Measurements from ENCODE around the gene TMEM131L. TPM values are rescaled to one million over a fixed set of nuclear protein-coding genes. Genes with fewer than 3 reads are reported as not detected.

Gene TMEM131L
- polyA plus RNA-seq, 3 donors = 11.2 to 58.3 (median 26.0) TPM

GRCh38 chr4:153646978-153647377 is 180.8 kb downstream of the TMEM131L start:
- no peaks in the 10 kb centered on the region for H3K27me3 ChIP-seq (ENCODE audit: control insufficient read depth in 2 of 2, insufficient read depth in 2 of 2, low read length in 2 of 2)
- peaks cover 10 to 11% of the 10 kb centered on the region in 2 donors for H3K36me3 Mint-ChIP-seq

GRCh38 chr4:153647975-153648374 is 181.8 kb downstream of the TMEM131L start:
- WGBS (ENCODE audit: insufficient coverage) = 55% methylated on average over 4 of the region's 4 CpGs

More at GRCh38 chr4:153646978-153647377, 180.8 kb downstream of the TMEM131L start:
- no peak overlapping the region for H2AFZ ChIP-seq (ENCODE audit: insufficient read depth, low read depth, low read length, poor library complexity, severe bottlenecking)
- H3K9me3 ChIP-seq (replicated peaks in 1 of 2; ENCODE audit: control insufficient read depth in 1 of 2, insufficient read depth in 1 of 2, low read length in 2 of 2) = peaks cover 6 to 8% of the 10 kb centered on the region in 2 donors
- TF ChIP-seq CTCF (IDR thresholded peaks at IDR 0.05) = no peak
- peaks cover 76% of the 10 kb centered on the region for H3K4me1 Mint-ChIP-seq
- H3K4me1 ChIP-seq (ENCODE audit: control insufficient read depth in 1 of 2, insufficient read depth in 2 of 2, low read length in 2 of 2) = peaks cover 82 to 92% of the 10 kb centered on the region in 2 donors
- peaks cover 0 to 2% (median 0%) of the 10 kb centered on the region in 3 donors for H3K27me3 Mint-ChIP-seq (ENCODE audit: low read depth in 3 of 3)
- no peaks in the 10 kb centered on the region for H3K36me3 ChIP-seq (replicated peaks in 1 of 2; ENCODE audit: control insufficient read depth in 1 of 2, insufficient read depth in 2 of 2, low read length in 2 of 2)
- peaks cover 71% of the 10 kb centered on the region for H3K79me2 ChIP-seq (ENCODE audit: insufficient read depth, low read length)
- H3K27ac ChIP-seq (ENCODE audit: low read depth in 1 of 2, low read length in 2 of 2) = peak overlapping the region in 1 of 2 donors; percentile 71
- intact Hi-C loops (cut with micrococcal nuclease) = no loop called here
- H3K9ac ChIP-seq (ENCODE audit: insufficient read depth, low read length, poor library complexity, severe bottlenecking) = no peak overlapping the region
- peak overlapping the region; percentile 71 to 86 (median 85) for H3K27ac Mint-ChIP-seq
- peaks cover 4 to 13% (median 8%) of the 10 kb centered on the region in 7 donors for H3K9me3 Mint-ChIP-seq
- H3K4me2 ChIP-seq (replicated peaks; ENCODE audit: extremely low read depth, low read length, poor library complexity, severe bottlenecking) = no peak overlapping the region
- WGBS (ENCODE audit: insufficient coverage) = no CpG with 5 or more reads among the region's 1 CpG
- H3K4me3 ChIP-seq (replicated peaks in 1 of 3; ENCODE audit: low read depth in 2 of 3, low read length in 3 of 3) = no peak overlapping the region
- no peaks in the 10 kb centered on the region for H4K20me1 ChIP-seq (ENCODE audit: insufficient read depth, low read length)
- peak in 1 of 3 donors; percentile 47 for DNase-seq
- peak overlapping the region in 1 of 2 donors; percentile 11 for H3K4me3 Mint-ChIP-seq

More at GRCh38 chr4:153647975-153648374, 181.8 kb downstream of the TMEM131L start:
- peak overlapping the region; percentile 6 to 71 for H3K27ac ChIP-seq (ENCODE audit: low read depth in 1 of 2, low read length in 2 of 2)
- H3K4me1 Mint-ChIP-seq = peaks cover 78% of the 10 kb centered on the region
- no peak for DNase-seq
- peaks cover 9 to 10% of the 10 kb centered on the region in 2 donors for H3K36me3 Mint-ChIP-seq
- no peaks in the 10 kb centered on the region for H4K20me1 ChIP-seq (ENCODE audit: insufficient read depth, low read length)
- H3K36me3 ChIP-seq (replicated peaks in 1 of 2; ENCODE audit: control insufficient read depth in 1 of 2, insufficient read depth in 2 of 2, low read length in 2 of 2) = no peaks in the 10 kb centered on the region
- H3K4me2 ChIP-seq (replicated peaks; ENCODE audit: extremely low read depth, low read length, poor library complexity, severe bottlenecking) = no peak overlapping the region
- peaks cover 0 to 2% (median 0%) of the 10 kb centered on the region in 3 donors for H3K27me3 Mint-ChIP-seq (ENCODE audit: low read depth in 3 of 3)
- H2AFZ ChIP-seq (ENCODE audit: insufficient read depth, low read depth, low read length, poor library complexity, severe bottlenecking) = peak overlapping the region; percentile 52
- peaks cover 4 to 13% (median 8%) of the 10 kb centered on the region in 7 donors for H3K9me3 Mint-ChIP-seq
- peak overlapping the region; percentile 66 to 91 (median 76) for H3K27ac Mint-ChIP-seq
- peak overlapping the region in 1 of 2 donors; percentile 53 for H3K4me3 Mint-ChIP-seq
- H3K79me2 ChIP-seq (ENCODE audit: insufficient read depth, low read length) = peaks cover 71% of the 10 kb centered on the region
- intact Hi-C loops (cut with micrococcal nuclease) = no loop called here
- H3K4me3 ChIP-seq (replicated peaks in 1 of 3; ENCODE audit: low read depth in 2 of 3, low read length in 3 of 3) = peak overlapping the region in 1 of 3 experiments; percentile 3
- peak overlapping the region; percentile 6 for H3K9ac ChIP-seq (ENCODE audit: insufficient read depth, low read length, poor library complexity, severe bottlenecking)
- no peak for TF ChIP-seq CTCF (IDR thresholded peaks at IDR 0.05)
- peaks cover 6 to 8% of the 10 kb centered on the region in 2 donors for H3K9me3 ChIP-seq (replicated peaks in 1 of 2; ENCODE audit: control insufficient read depth in 1 of 2, insufficient read depth in 1 of 2, low read length in 2 of 2)
- H3K4me1 ChIP-seq (ENCODE audit: control insufficient read depth in 1 of 2, insufficient read depth in 2 of 2, low read length in 2 of 2) = peaks cover 88 to 94% of the 10 kb centered on the region in 2 donors
- no peaks in the 10 kb centered on the region for H3K27me3 ChIP-seq (ENCODE audit: control insufficient read depth in 2 of 2, insufficient read depth in 2 of 2, low read length in 2 of 2)

All from CD14-positive monocyte (primary cell).